AG10803 (cell line): ENCODE data around the gene HAUS7.

ENCODE experiments used
- DNase-seq: peaks from one replicate; pipeline ENCODE4 v3.0.0; 2010; ENCODE audit warnings: low read depth
- H3K4me3 ChIP-seq: 2 replicates; pipeline ENCODE4 v1.5.1; 2011; ENCODE audit warnings: mild to moderate bottlenecking, low read length, control low read depth
- TF ChIP-seq, protein P1 (sequence below): conservative IDR thresholded peaks from 2 replicates; pipeline ENCODE4 v1.5.1; 2011; ENCODE audit warnings: mild to moderate bottlenecking, low read length, control low read depth, inconsistent platforms

HAUS7 gene

DNA sequence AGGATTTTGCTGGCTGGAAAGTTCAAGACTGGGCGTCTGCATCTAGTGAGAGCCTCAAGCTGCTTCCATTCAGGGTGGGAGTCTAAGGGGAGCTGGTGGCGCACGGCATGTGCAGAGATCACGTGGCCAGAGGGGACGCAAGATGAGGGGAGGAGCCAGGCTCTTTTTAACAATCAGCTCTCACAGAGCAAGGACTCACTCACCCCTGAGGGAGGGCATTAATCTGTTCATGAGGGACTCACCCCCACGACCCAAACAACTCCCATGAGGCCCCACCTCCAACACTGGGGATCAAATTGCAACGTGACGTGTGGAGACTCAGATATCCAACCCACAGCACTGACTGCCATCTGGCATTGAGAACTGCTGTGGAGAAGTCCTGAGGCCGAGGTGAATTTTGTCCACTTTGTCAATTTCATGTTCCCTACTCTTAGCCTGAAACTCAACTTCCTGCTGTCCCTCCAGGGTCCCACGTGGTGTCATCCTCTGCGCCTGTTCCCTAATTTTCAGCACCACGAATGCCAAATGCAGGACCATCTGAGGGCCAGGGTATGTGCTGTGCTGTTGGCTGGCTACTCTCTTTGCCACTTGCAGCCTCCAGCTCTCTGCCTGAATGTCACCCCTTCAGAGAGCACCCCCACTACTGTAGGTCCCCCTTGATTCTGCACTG, 53.5 kb downstream of the HAUS7 start:
- TF ChIP-seq, protein P1, sequence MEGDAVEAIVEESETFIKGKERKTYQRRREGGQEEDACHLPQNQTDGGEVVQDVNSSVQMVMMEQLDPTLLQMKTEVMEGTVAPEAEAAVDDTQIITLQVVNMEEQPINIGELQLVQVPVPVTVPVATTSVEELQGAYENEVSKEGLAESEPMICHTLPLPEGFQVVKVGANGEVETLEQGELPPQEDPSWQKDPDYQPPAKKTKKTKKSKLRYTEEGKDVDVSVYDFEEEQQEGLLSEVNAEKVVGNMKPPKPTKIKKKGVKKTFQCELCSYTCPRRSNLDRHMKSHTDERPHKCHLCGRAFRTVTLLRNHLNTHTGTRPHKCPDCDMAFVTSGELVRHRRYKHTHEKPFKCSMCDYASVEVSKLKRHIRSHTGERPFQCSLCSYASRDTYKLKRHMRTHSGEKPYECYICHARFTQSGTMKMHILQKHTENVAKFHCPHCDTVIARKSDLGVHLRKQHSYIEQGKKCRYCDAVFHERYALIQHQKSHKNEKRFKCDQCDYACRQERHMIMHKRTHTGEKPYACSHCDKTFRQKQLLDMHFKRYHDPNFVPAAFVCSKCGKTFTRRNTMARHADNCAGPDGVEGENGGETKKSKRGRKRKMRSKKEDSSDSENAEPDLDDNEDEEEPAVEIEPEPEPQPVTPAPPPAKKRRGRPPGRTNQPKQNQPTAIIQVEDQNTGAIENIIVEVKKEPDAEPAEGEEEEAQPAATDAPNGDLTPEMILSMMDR, result no peak
- no peak overlapping the region for H3K4me3 ChIP-seq
- DNase-seq, result peak; percentile 1

DNA sequence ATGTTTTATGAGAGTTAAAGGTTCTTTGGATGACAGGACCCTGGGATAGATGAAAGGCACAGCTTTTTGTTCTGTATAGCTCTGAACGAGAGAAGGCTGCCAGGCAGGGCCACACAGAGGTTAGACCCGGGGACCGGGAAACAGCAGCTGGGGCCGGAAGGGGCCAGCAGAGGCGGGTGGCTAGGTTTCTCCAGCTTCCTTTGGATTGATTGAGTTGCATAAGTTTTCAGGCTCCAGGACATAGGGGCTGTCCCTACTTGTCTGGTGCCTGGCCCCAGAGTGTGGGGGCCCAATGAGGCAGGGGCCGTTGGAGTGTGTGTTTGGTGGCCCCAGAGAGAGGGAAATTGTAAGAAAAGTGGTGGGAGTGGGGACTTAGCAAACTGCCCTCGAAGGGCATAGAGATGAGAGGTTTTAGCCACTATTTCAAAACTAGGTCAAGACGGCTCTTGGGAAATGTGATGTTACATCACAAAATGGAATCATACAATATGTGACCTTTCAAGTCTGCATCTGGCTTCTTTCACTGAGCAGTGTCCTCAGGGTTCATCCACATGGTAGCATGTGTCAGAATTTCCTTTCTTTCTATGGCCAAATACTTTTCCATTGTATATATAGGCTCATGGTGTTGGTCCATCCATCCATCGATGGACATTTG, 55.4 kb downstream of the HAUS7 start:
- TF ChIP-seq, protein P1, result no peak
- H3K4me3 ChIP-seq, result no peak overlapping the region
- peak; percentile 29 for DNase-seq

DNA sequence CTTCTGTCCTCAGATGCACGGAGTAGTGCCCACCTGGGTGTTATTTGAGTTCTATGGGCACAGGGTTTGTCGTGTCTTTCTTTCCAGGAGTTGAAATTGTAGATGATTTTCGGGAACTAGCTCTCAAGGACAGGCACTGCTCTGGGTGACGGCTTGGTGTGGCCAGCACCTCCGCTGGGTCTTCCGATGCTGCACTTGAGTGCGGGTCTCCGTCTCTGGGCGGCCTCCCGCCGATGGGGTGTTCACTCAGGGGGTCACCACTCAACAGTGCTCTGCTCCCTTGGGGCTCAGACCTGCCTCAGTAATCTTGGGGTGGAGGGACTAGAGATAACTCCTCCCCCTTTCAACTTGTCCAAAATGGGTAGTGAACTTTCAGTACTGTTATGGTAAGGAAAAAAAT, 56.6 kb downstream of the HAUS7 start:
- H3K4me3 ChIP-seq, result no peak overlapping the region
- no peak for DNase-seq
- TF ChIP-seq, protein P1, result no peak

DNA sequence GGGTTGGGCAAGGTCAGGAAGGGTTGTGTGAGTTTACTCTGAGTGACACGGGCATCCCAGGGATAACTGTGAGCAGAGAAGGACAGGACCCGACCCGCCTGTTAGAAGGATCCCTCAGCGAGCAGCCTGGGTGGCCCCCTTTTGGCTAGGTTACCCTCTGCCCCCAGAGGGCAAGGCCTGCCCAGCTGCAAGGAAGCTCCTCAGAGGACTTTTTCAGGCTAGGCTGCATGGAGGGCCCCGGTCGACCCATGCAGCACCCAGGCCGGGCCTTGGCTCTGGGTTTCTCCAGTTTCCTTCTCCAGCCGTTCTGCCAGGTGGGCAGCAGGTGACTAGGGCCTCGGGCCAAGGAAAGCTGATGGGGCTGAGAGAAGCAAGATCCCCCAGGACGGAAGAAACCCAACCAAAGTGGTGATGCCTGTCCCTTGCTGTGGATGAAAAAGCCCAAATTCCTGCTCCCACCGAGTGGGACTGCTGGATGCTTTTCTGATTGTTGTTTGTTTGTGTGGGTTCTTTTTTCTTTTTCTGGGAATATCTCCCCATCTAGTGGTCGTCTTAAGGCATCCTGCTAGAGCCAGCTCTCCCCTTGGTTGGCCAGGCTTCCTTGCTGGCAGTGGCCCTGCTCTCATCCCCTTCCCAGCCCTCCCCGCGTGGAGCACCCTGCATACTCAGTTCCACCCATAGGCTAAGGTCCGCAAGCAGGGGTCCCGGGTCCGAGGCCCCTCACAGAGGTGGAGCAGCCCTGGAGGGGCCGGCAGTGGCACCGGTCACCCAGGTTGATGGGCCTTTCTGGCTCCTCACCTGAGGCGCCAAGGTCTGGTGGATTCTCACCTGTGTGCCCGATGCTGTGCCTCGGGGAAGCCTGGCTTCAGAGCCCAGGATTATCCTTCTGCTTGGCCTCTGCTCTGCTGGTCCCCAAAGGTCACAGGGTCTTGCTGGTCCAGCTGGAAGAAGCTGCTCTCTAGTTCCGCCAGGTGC, 57.3 kb downstream of the HAUS7 start:
- H3K4me3 ChIP-seq, result no peak overlapping the region
- TF ChIP-seq, protein P1, result no peak
- DNase-seq, result no peak

DNA sequence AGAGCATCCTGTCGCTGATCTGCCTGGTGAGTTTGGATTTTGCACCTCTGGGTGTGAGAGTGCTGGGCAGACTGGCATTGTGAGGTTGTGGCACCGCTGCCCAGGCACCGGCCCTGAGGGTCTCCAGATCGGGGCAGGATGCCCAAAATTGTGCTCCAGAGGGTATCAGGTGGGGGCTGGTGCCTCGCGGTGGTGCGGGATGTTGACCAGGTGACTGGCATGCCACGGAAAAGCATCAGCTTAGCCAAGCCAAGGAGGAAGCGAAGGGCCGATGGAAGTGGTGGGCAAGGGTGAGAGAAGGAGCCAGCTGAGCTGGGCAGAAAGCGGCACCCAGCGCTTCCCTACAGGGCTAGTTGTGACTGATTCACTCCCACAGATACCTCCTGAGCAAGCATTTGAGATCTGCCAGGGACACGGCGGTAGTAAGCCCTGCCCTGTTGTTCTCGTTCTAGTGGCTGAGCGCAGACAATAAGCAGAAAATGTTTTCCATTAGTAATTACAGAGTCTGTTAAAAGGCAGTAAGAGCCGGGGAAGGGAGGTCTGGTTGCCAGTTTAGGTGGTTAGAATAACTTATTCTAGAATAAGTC, 58.3 kb downstream of the HAUS7 start:
- DNase-seq, result no peak
- TF ChIP-seq, protein P1, result no peak
- H3K4me3 ChIP-seq, result peak overlapping the region; percentile 46

DNA sequence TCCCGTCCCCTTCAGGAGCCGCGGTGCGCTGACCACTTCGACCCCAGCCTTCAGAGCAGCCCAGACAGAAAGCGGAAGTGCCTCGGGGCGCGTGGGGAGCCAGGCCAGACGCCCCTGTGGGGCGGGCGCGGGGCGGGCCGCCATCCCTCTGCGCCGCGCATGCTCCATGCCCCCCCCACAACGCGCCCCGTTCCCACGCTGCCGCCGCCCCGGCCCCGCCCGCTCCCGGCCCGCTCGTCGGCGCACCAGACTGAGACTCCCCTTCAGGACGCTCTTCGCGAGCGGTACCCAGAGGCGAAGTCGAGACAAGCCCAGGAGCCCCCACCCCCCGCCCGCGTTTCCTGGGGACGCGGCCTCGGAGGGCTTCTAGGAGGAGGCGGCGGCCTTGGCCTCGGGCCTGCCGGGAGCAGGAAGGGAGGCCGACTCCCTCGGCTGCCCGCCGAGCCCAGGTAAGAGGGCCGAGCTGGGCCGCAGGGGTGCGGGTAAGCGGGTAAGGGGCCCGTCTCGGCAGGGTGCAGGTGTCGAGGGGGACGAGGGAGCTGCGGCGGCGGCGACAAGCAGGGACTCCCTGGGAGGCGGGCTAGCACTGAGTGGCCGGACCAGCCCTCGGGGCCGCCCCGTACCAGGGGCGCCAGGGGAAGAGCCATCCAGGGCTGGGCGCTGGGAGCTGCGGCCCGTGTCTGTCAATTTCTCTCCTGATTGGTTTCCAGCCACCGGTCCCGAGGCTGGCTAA, 59.0 kb downstream of the HAUS7 start, which contains the start of gene ZFP92:
Gene ZFP92, plus strand, starts transcription at position 218 of the 733 bp plus-strand sequence. CDS start 6,851 bp downstream, outside the sequence.
- peak; percentile 2 for DNase-seq
- TF ChIP-seq, protein P1, result no peak
- peak within 1 kb of the TSS; percentile 46 for H3K4me3 ChIP-seq
